Liver (tissue), 9 donors: Measurements from ENCODE around the gene SPAG8. TPM values are rescaled to one million over a fixed set of nuclear protein-coding genes. Genes with fewer than 3 reads are reported as not detected.
A peak's percentile ranks its signal among the peaks of the same experiment; 100 is the strongest.

Experiments
- DNase-seq: peaks from one replicate; pipeline ENCODE4 v3.0.0-alpha.2; 2017; ENCODE audit warnings: low spot score
- H3K27ac ChIP-seq, 2 donors: one replicate each; pipeline ENCODE4 v1.7.0; 2013; ENCODE audit warnings: inconsistent platforms in 2 of 2, low read length in 2 of 2, control low read depth in 1 of 2, low read depth in 1 of 2, mild to moderate bottlenecking in 1 of 2
- H3K27me3 ChIP-seq, 4 donors: one replicate each; pipeline versions ENCODE4 v1.6.1 to v1.7.0; 2013; ENCODE audit warnings: low read length in 3 of 4, inconsistent platforms in 1 of 4, mild to moderate bottlenecking in 1 of 4, moderate library complexity in 1 of 4; ENCODE audit not compliant: control insufficient read depth in 4 of 4, insufficient read depth in 4 of 4
- H3K36me3 ChIP-seq, 4 donors: one replicate each; pipeline versions ENCODE4 v1.6.1 to v1.7.0; 2013; ENCODE audit warnings: low read length in 3 of 4, mild to moderate bottlenecking in 3 of 4, low read depth in 1 of 4, moderate library complexity in 1 of 4; ENCODE audit not compliant: control insufficient read depth in 4 of 4, insufficient read depth in 3 of 4
- H3K4me1 ChIP-seq, 4 donors: one replicate each; pipeline versions ENCODE4 v1.6.1 to v1.7.0; 2013; ENCODE audit warnings: low read length in 3 of 4, mild to moderate bottlenecking in 3 of 4, moderate library complexity in 1 of 4; ENCODE audit not compliant: control insufficient read depth in 4 of 4, insufficient read depth in 4 of 4
- H3K4me3 ChIP-seq, 3 donors: one replicate each; pipeline versions ENCODE4 v1.6.1 to v1.7.0; 2013; ENCODE audit warnings: low read length in 3 of 3, control low read depth in 1 of 3, low read depth in 1 of 3, mild to moderate bottlenecking in 1 of 3
- H3K9ac ChIP-seq, 2 donors: one replicate each; pipeline ENCODE4 v1.7.0; 2013; ENCODE audit warnings: low read length in 2 of 2, mild to moderate bottlenecking in 2 of 2, moderate library complexity in 2 of 2, control low read depth in 1 of 2, low read depth in 1 of 2
- H3K9me3 ChIP-seq, 4 donors: one replicate each; pipeline versions ENCODE4 v1.6.1 to v1.7.0; 2013; ENCODE audit warnings: low read length in 3 of 4; ENCODE audit not compliant: control insufficient read depth in 4 of 4
- ATF3 ChIP-seq: IDR thresholded peaks from 2 replicates; pipeline ENCODE4 v1.6.1; 2016; ENCODE audit warnings: antibody characterized with exemption
- FOXA1 ChIP-seq: IDR thresholded peaks from 2 replicates; pipeline ENCODE4 v1.6.1; 2016; ENCODE audit warnings: antibody characterized with exemption
- FOXA2 ChIP-seq: IDR thresholded peaks from 2 replicates; pipeline ENCODE4 v1.6.1; 2016; ENCODE audit warnings: antibody characterized with exemption
- HNF4A ChIP-seq, 2 donors: conservative IDR thresholded peaks; 2 replicates each; pipeline ENCODE4 v1.6.1; 2016; ENCODE audit warnings: antibody characterized with exemption in 2 of 2, mild to moderate bottlenecking in 2 of 2
- HNF4G ChIP-seq: IDR thresholded peaks from 2 replicates; pipeline ENCODE4 v1.6.1; 2016; ENCODE audit warnings: antibody characterized with exemption
- JUND ChIP-seq, 2 donors: IDR thresholded peaks; 2 replicates each; pipeline ENCODE4 v1.6.1; 2016; ENCODE audit warnings: antibody characterized with exemption in 2 of 2
- NR2F2 ChIP-seq: IDR thresholded peaks from 2 replicates; pipeline ENCODE4 v1.6.1; 2016; ENCODE audit warnings: antibody characterized with exemption
- RAD21 ChIP-seq, 2 donors: IDR thresholded peaks; 2 replicates each; pipeline ENCODE4 v1.6.1; 2016; ENCODE audit warnings: antibody characterized with exemption in 2 of 2, mild to moderate bottlenecking in 2 of 2
- REST ChIP-seq: IDR thresholded peaks from 2 replicates; pipeline ENCODE4 v1.6.1; 2016; ENCODE audit warnings: antibody characterized with exemption, mild to moderate bottlenecking
- SP1 ChIP-seq: IDR thresholded peaks from 2 replicates; pipeline ENCODE4 v1.6.1; 2018; ENCODE audit warnings: antibody characterized with exemption, mild to moderate bottlenecking
- TAF1 ChIP-seq: conservative IDR thresholded peaks from 2 replicates; pipeline ENCODE4 v1.6.1; 2016; ENCODE audit warnings: antibody characterized with exemption, mild to moderate bottlenecking
- YY1 ChIP-seq: IDR thresholded peaks from 2 replicates; pipeline ENCODE4 v1.6.1; 2016; ENCODE audit warnings: antibody characterized with exemption, mild to moderate bottlenecking
- WGBS: extraction: QIAGEN DNeasy Blood & Tissue Kit; methylation state at CpG from one replicate; pipeline ENCODE4 v1.1.7; 2013; 5-methylcytosine and 5-hydroxymethylcytosine counted together
- polyA plus RNA-seq, 2 donors: library from polyadenylated mRNA; stranded (reverse) in 1 of 2; unstranded in 1 of 2; fragments of 200-250 nt in 1 of 2; fragments of >200 nt in 1 of 2; fragmentation: Nextera tagmentation in 1 of 2; extraction: Ambion mirVana in 1 of 2; gene quantifications; one replicate each; pipeline versions ENCODE4 v1.2.1 to v1.2.3, GENCODE V29; 2013 to 2015
- total RNA-seq, 2 donors: library from RNA; depleted of rRNA; stranded (reverse); fragments of >200 nt; gene quantifications; one replicate each; pipeline ENCODE4 v1.2.3, GENCODE V29; 2014
- TF ChIP-seq, protein P1 (sequence below): fragments of 150-350 bp; IDR thresholded peaks from 2 replicates; pipeline ENCODE4 v1.5.1; 2017; ENCODE audit warnings: improper control_type of control experiment, low read depth, low read length; ENCODE audit not compliant: missing input control
- donor health status: healthy.
- donor health status: healthy.
- donor health status: healthy.
- donor health status: healthy.
- donor health status: healthy.

Gene SPAG8
- total and polyA plus RNA-seq, 4 donors, result 0.14 to 0.56 (median 0.19) TPM

DNA sequence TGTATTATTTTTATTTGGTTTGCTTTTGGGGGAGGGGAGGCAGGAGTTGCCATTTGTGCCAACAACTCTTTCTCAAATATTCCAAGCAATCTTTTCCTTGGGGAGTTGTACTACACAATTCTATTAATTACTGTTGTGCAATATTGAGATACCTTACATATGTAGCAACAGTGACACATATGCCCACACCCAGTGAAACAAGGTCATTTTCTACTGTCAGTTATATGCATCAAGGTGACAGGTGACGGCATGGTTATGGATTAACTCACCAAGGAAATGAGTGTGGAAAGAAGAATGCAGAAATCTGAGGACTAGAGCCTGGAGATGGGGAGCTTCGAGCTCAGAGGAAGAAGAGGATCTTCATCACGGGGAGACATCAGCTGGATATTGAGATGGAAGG, 40.1 kb downstream of the SPAG8 start (continued):
- no peak for TF ChIP-seq REST
- no peak for TF ChIP-seq JUND (IDR thresholded peaks at IDR 0.05)
- no peak for TF ChIP-seq ATF3
- no peak for TF ChIP-seq FOXA2

DNA sequence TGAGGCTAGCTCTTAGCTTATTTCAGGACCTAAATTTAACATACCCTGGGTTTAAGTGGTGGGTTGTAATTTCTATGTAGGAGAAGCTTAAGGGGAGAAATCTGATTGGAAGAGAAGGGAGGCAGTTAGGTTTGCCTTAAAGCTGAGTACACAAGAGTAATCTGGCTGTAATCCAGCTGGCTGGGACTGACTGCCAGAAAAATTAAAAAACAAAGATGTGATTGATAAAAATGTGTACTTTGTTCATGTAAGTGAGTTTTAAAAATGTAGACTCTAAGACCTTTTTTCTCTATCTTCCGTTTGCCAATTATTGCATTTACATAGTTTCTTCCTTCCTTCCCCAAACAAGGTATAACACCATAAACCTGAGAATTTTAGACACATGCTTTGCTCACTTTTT, 40.5 kb downstream of the SPAG8 start:
- Histone ChIP-seq H3K4me3 (no peak overlapping the region), H3K9me3 (no peaks in the 10 kb centered on the region), H3K4me1 (peaks cover 2 to 32% (median 23%) of the 10 kb centered on the region in 4 donors), H3K36me3 (no peaks in the 10 kb centered on the region), H3K27ac (no peak overlapping the region), H3K9ac (peak overlapping the region in 1 of 2 donors; percentile 36), H3K27me3 (no peaks in the 10 kb centered on the region)
- no peak for DNase-seq
- WGBS, result 37% methylated on average over 1 of the region's 1 CpG
- TF ChIP-seq HNF4G (no peak), JUND (IDR thresholded peaks at IDR 0.05) (no peak), NR2F2 (no peak), RAD21 (IDR thresholded peaks at IDR 0.05) (no peak), REST (no peak), FOXA1 (no peak), TAF1 (no peak), HNF4A (conservative IDR thresholded peaks at IDR 0.05) (no peak)
- TF ChIP-seq, protein P1, sequence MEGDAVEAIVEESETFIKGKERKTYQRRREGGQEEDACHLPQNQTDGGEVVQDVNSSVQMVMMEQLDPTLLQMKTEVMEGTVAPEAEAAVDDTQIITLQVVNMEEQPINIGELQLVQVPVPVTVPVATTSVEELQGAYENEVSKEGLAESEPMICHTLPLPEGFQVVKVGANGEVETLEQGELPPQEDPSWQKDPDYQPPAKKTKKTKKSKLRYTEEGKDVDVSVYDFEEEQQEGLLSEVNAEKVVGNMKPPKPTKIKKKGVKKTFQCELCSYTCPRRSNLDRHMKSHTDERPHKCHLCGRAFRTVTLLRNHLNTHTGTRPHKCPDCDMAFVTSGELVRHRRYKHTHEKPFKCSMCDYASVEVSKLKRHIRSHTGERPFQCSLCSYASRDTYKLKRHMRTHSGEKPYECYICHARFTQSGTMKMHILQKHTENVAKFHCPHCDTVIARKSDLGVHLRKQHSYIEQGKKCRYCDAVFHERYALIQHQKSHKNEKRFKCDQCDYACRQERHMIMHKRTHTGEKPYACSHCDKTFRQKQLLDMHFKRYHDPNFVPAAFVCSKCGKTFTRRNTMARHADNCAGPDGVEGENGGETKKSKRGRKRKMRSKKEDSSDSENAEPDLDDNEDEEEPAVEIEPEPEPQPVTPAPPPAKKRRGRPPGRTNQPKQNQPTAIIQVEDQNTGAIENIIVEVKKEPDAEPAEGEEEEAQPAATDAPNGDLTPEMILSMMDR, result no peak

DNA sequence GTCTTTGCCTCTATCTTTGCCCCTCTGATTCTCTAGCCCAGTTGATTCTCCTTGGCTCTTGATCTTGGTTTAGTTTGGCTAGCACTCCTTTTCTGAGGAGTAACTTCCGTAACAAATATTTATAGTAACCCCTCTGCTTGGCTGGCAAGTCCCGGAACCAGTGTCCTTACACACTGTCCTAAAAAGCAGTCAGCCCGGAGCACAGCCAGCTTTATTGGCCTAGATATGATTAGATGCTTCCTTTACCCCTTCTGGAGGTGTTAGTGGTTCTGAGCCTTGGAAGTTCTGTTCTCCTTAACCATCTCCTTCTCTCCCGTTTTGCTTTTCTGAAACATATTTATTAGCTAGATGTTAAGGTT, 41.0 kb downstream of the SPAG8 start:
- Histone ChIP-seq H3K9me3 (no peaks in the 10 kb centered on the region), H3K36me3 (no peaks in the 10 kb centered on the region), H3K4me3 (no peak overlapping the region), H3K27me3 (no peaks in the 10 kb centered on the region), H3K4me1 (peaks cover 2 to 32% (median 23%) of the 10 kb centered on the region in 4 donors), H3K9ac (peak overlapping the region in 1 of 2 donors; percentile 36), H3K27ac (peak overlapping the region in 1 of 2 donors; percentile 8)
- 10% methylated on average over 4 of the region's 4 CpGs for WGBS
- DNase-seq, result no peak
- TF ChIP-seq NR2F2 (peak; percentile 31), YY1 (no peak), SP1 (peak; percentile 34)
